H1 (cell line): ENCODE measurements around the gene RFK. TPM values are rescaled to one million over a fixed set of nuclear protein-coding genes. Genes with fewer than 3 reads are reported as not detected.

Experiments
- CTCF ChIA-PET: fragments of 300-600 bp; sonication (Branson Sonifier 250); formaldehyde crosslinking; loops from one replicate; lab custom pipeline; 2021; ENCODE audit not compliant: partially characterized antibody; lab: Charles Lee
- POLR2A ChIA-PET: fragments of 300-600 bp; sonication (Branson Sonifier 250); formaldehyde crosslinking; loops from one replicate; lab custom pipeline; 2021; ENCODE audit warnings: inconsistent platforms; ENCODE audit not compliant: partially characterized antibody; lab: Charles Lee
- DNase-seq, 2 experiments: peaks; one replicate each; pipeline versions ENCODE4 v3.0.0 to v3.0.0-alpha.2; 2010 to 2022; ENCODE audit warnings: low spot score in 2 of 2, low read depth in 1 of 2, mixed read lengths in 1 of 2
- FAIRE-seq: peaks from 2 replicates; lab custom pipeline; 2011; peaks lifted over from hg19 to GRCh38; lab: Jason Lieb, UNC
- H2AFZ ChIP-seq: 2 replicates; pipeline ENCODE4 v1.8.1; 2012; ENCODE audit warnings: low read length, inconsistent platforms
- H2AK5ac ChIP-seq: 2 replicates; pipeline ENCODE4 v1.6.1; 2013; ENCODE audit warnings: low read depth, low read length
- H2BK120ac ChIP-seq: replicated peaks from 2 replicates; pipeline ENCODE3; 2013; ENCODE audit warnings: low read depth, low read length, inconsistent platforms
- H2BK12ac ChIP-seq: 2 replicates; pipeline ENCODE4 v1.6.1; 2013; ENCODE audit warnings: low read depth, low read length
- H2BK15ac ChIP-seq: 2 replicates; pipeline ENCODE4 v1.6.1; 2013; ENCODE audit warnings: low read length
- H2BK20ac ChIP-seq: 2 replicates; pipeline ENCODE4 v1.6.1; 2013; ENCODE audit warnings: low read length
- H2BK5ac ChIP-seq: 2 replicates; pipeline ENCODE4 v1.6.1; 2013; ENCODE audit warnings: low read depth, low read length
- H3K14ac ChIP-seq: 2 replicates; pipeline ENCODE4 v1.6.1; 2013; ENCODE audit warnings: inconsistent platforms; ENCODE audit not compliant: insufficient read length
- H3K18ac ChIP-seq: 2 replicates; pipeline ENCODE4 v1.6.1; 2013; ENCODE audit warnings: low read length; ENCODE audit errors: extremely low read depth
- H3K23ac ChIP-seq: 2 replicates; pipeline ENCODE4 v1.6.1; 2013; ENCODE audit warnings: inconsistent platforms; ENCODE audit not compliant: insufficient read length
- H3K23me2 ChIP-seq: 2 replicates; pipeline ENCODE4 v1.6.1; 2013; ENCODE audit warnings: low read depth, low read length
- H3K27ac ChIP-seq: 2 replicates; pipeline ENCODE4 v1.6.1; 2011; ENCODE audit warnings: low read depth, low read length, inconsistent platforms
- H3K27me3 ChIP-seq, 4 experiments: replicated peaks in 1 of 4; 1 replicate in 1 of 4; 2 replicates in 3 of 4; pipeline versions ENCODE4 v1.6.1 to v1.8.1; 2011 to 2013; ENCODE audit warnings: low read length in 3 of 4, mild to moderate bottlenecking in 3 of 4, inconsistent platforms in 2 of 4, mixed read lengths in 2 of 4, moderate library complexity in 1 of 4; ENCODE audit not compliant: control insufficient read depth in 3 of 4, insufficient read depth in 3 of 4; ENCODE audit errors: extremely low read depth in 1 of 4
- H3K36me3 ChIP-seq, 4 experiments: 2 replicates each; pipeline versions ENCODE4 v1.6.1 to v1.8.1; 2011 to 2013; ENCODE audit warnings: mild to moderate bottlenecking in 4 of 4, low read length in 3 of 4, moderate library complexity in 2 of 4, control low read depth in 1 of 4, inconsistent platforms in 1 of 4; ENCODE audit not compliant: insufficient read depth in 4 of 4, control insufficient read depth in 2 of 4
- H3K4ac ChIP-seq: replicated peaks from 2 replicates; pipeline ENCODE3; 2013; ENCODE audit warnings: low read length, low read depth, mixed read lengths, inconsistent platforms; ENCODE audit not compliant: insufficient read length
- H3K4me1 ChIP-seq, 4 experiments: replicated peaks in 1 of 4; 1 replicate in 1 of 4; 2 replicates in 3 of 4; pipeline versions ENCODE4 v1.6.1 to v1.8.1; 2011 to 2013; ENCODE audit warnings: low read length in 3 of 4, inconsistent platforms in 2 of 4, mixed read lengths in 1 of 4; ENCODE audit not compliant: insufficient read depth in 4 of 4, control insufficient read depth in 3 of 4
- H3K4me2 ChIP-seq, 2 experiments: 2 replicates each; pipeline versions ENCODE4 v1.6.1 to v1.8.1; 2011 to 2013; ENCODE audit warnings: low read depth in 2 of 2, low read length in 2 of 2, control low read depth in 1 of 2, inconsistent platforms in 1 of 2, mild to moderate bottlenecking in 1 of 2; ENCODE audit not compliant: insufficient read depth in 1 of 2
- H3K4me3 ChIP-seq, 4 experiments: fragments of 200-600, 300-600 bp in 1 of 4; sonication (generic), shearing (Covaris generic), sonication (Bioruptor Twin) in 1 of 4; 2 replicates each; pipeline versions ENCODE4 v1.5.1 to v1.8.1; 2011 to 2016; ENCODE audit warnings: low read length in 4 of 4, low read depth in 3 of 4, control low read depth in 2 of 4, inconsistent platforms in 2 of 4, mild to moderate bottlenecking in 2 of 4, mixed read lengths in 1 of 4, moderate library complexity in 1 of 4; ENCODE audit not compliant: insufficient read depth in 2 of 4; ENCODE audit errors: extremely low read depth in 1 of 4
- H3K56ac ChIP-seq: replicated peaks from 2 replicates; pipeline ENCODE3; 2013; ENCODE audit warnings: low read depth, mild to moderate bottlenecking, mixed read lengths, low read length, inconsistent platforms; ENCODE audit not compliant: insufficient read length
- H3K79me1 ChIP-seq: 2 replicates; pipeline ENCODE4 v1.6.1; 2013; ENCODE audit warnings: low read depth, low read length, control low read depth
- H3K79me2 ChIP-seq, 2 experiments: 2 replicates each; pipeline versions ENCODE4 v1.6.1 to v1.8.1; 2012 to 2013; ENCODE audit warnings: low read length in 2 of 2, mild to moderate bottlenecking in 2 of 2, inconsistent platforms in 1 of 2; ENCODE audit not compliant: insufficient read depth in 2 of 2, control insufficient read depth in 1 of 2
- H3K9ac ChIP-seq, 4 experiments: replicated peaks in 1 of 4; 1 replicate in 1 of 4; 2 replicates in 3 of 4; pipeline versions ENCODE4 v1.6.1 to v1.8.1; 2011 to 2013; ENCODE audit warnings: low read depth in 3 of 4, low read length in 3 of 4, control low read depth in 2 of 4, mild to moderate bottlenecking in 2 of 4, moderate library complexity in 2 of 4, inconsistent platforms in 1 of 4; ENCODE audit errors: extremely low read depth in 1 of 4
- H3K9me3 ChIP-seq, 2 experiments: 2 replicates each; pipeline versions ENCODE4 v1.6.1 to v1.8.1; 2012 to 2013; ENCODE audit warnings: mild to moderate bottlenecking in 2 of 2, moderate library complexity in 2 of 2, control low read depth in 1 of 2, inconsistent platforms in 1 of 2, low read depth in 1 of 2, low read length in 1 of 2, mixed read lengths in 1 of 2; ENCODE audit not compliant: insufficient read depth in 2 of 2
- H4K20me1 ChIP-seq, 2 experiments: replicated peaks in 1 of 2; 2 replicates each; pipeline versions ENCODE3 to v1.8.1; 2011 to 2013; ENCODE audit warnings: inconsistent platforms in 2 of 2, low read length in 2 of 2, mild to moderate bottlenecking in 1 of 2; ENCODE audit not compliant: insufficient read depth in 2 of 2, control insufficient read depth in 1 of 2
- H4K5ac ChIP-seq: 2 replicates; pipeline ENCODE4 v1.6.1; 2013; ENCODE audit warnings: low read length, low read depth, mixed read lengths, inconsistent platforms; ENCODE audit not compliant: insufficient read length
- H4K8ac ChIP-seq: 2 replicates; pipeline ENCODE4 v1.8.0; 2013; ENCODE audit warnings: mild to moderate bottlenecking, moderate library complexity, low read length, inconsistent platforms; ENCODE audit not compliant: insufficient read depth; ENCODE audit errors: extremely low read depth
- H4K91ac ChIP-seq: replicated peaks from 2 replicates; pipeline ENCODE3; 2013; ENCODE audit warnings: low read length, mixed read lengths, inconsistent platforms; ENCODE audit not compliant: insufficient read length
- CBX5 ChIP-seq: fragments of 300-800, 300-1000 bp; sonication (generic); IDR thresholded peaks from 2 replicates; pipeline ENCODE4 v1.7.1; 2016; ENCODE audit warnings: antibody characterized with exemption, low read length, low read depth
- EGR1 ChIP-seq: IDR thresholded peaks from 2 replicates; pipeline ENCODE4 v1.6.1; 2011; ENCODE audit warnings: low read depth, low read length, borderline replicate concordance
- EZH2 ChIP-seq: fragments of 200-600 bp; sonication (generic); IDR thresholded peaks from 2 replicates; pipeline ENCODE4 v1.7.1; 2012; ENCODE audit warnings: low read depth, mild to moderate bottlenecking, moderate library complexity, low read length, inconsistent platforms; ENCODE audit not compliant: severe bottlenecking
- HDAC2 ChIP-seq, 2 experiments: fragments of 300-600 bp in 1 of 2; sonication (generic) in 1 of 2; IDR thresholded peaks; 2 replicates each; pipeline ENCODE4 v1.6.1; 2011 to 2012; ENCODE audit warnings: low read depth in 2 of 2, low read length in 2 of 2, mild to moderate bottlenecking in 2 of 2, moderate library complexity in 2 of 2, borderline replicate concordance in 1 of 2, inconsistent platforms in 1 of 2
- POU5F1 ChIP-seq: IDR thresholded peaks from 2 replicates; pipeline ENCODE4 v1.6.1; 2011; ENCODE audit warnings: low read depth, mild to moderate bottlenecking, low read length, moderate library complexity
- SAP30 ChIP-seq: fragments of 300-600 bp; sonication (generic); IDR thresholded peaks from 2 replicates; pipeline ENCODE4 v1.7.1; 2012; ENCODE audit warnings: low read length, moderate library complexity, mild to moderate bottlenecking, inconsistent platforms; ENCODE audit not compliant: insufficient read depth, insufficient replicate concordance
- SRF ChIP-seq: IDR thresholded peaks from 2 replicates; pipeline ENCODE4 v1.6.1; 2011; ENCODE audit warnings: mild to moderate bottlenecking, low read depth, low read length, moderate library complexity
- USF2 ChIP-seq: IDR thresholded peaks from 2 replicates; pipeline ENCODE4 v1.6.1; 2011; ENCODE audit warnings: low read length, improper control_type of control experiment
- WGBS, 2 experiments: shearing (Covaris generic) in 1 of 2; methylation state at CpG; one replicate each; pipeline versions ENCODE4 v1.1.6 to v1.1.7; 2013 to 2015; ENCODE audit warnings: low lambda C conversion rate in 2 of 2, mixed read lengths in 2 of 2, inconsistent platforms in 1 of 2, low coverage in 1 of 2, missing lambda C conversion rate in 1 of 2; ENCODE audit not compliant: insufficient replicate concordance in 2 of 2, insufficient coverage in 1 of 2, insufficient read length in 1 of 2; ENCODE audit errors: extremely low coverage in 1 of 2, missing lambda C conversion rate in 1 of 2; 5-methylcytosine and 5-hydroxymethylcytosine counted together
- polyA plus RNA-seq, 7 experiments: library from polyadenylated mRNA; depleted of rRNA in 3 of 7; stranded (reverse) in 5 of 7; unstranded in 2 of 7; fragments of >200 nt in 5 of 7; fragments of 200-250 nt in 2 of 7; gene quantifications; 1 replicate in 5 of 7; 2 replicates in 1 of 7; 4 replicates in 1 of 7; pipeline versions ENCODE4 v1.2.1 to v1.2.3, GENCODE V29; 2011 to 2013; ENCODE audit warnings: missing spikeins in 2 of 7, mixed read lengths in 2 of 7
- total RNA-seq: library from RNA; stranded (reverse); fragmentation: NEBNext Ultra II Directional; extraction: Animal tissue kit (Norgen Biotek cat#: 25700); gene quantifications from 2 replicates; pipeline ENCODE4 v1.2.1, GENCODE V29; 2021

RFK gene
- total and polyA plus RNA-seq, 2 of the 8 experiments (the other 6 are each of a cell fraction or from before 2014, with no cell fraction given): 4.3 to 10.6 TPM

GRCh38 chr9:76395381-76395780, 1.2 kb upstream of the RFK start:
- Histone ChIP-seq H3K23me2 (peaks cover 9% of the 10 kb centered on the region), H2BK120ac (no peak overlapping the region), H3K4ac (no peak overlapping the region), H3K27me3 (no peaks in the 10 kb centered on the region), H3K23ac (no peak overlapping the region), H2BK20ac (no peak overlapping the region), H3K18ac (no peak overlapping the region; the same call in 1 of the 2 replicates), H4K91ac (no peak overlapping the region), H3K79me2 (peaks cover 0 to 17% of the 10 kb centered on the region in 2 experiments; a peak in 2 of 4 replicates), H3K4me3 (peak overlapping the region; percentile 65 to 86 (median 76); a peak in 7 of 8 replicates), H2AK5ac (no peak overlapping the region), H3K9me3 (peaks cover 0 to 4% of the 10 kb centered on the region in 2 experiments; a peak in 1 of 4 replicates)
- POLR2A ChIA-PET: interaction anchor here (1.4 kb wide), 1 partner anchor 15 kb away, joined by 3 read pairs; no protein-coding TSS in a partner anchor
- WGBS, 2 experiments: 85% methylated on average over 10 of the region's 10 CpGs; no CpG with 5 or more reads in 1 of the 2 experiments
- DNase-seq (no peak), FAIRE-seq (no peak)
- TF ChIP-seq SRF (no peak), USF2 (no peak), EZH2 (no peak), HDAC2 (IDR thresholded peaks at IDR 0.05; ENCODE audit: borderline replicate concordance in 1 of 2, low read depth in 2 of 2, low read length in 2 of 2) (no peak), POU5F1 (no peak), CBX5 (no peak), EGR1 (no peak), SAP30 (no peak)
- TF ChIP-seq, all 59 proteins: peak for 0
- H3K14ac ChIP-seq: no peak overlapping the region
- H3K79me1 ChIP-seq: no peaks in the 10 kb centered on the region
- H2BK5ac ChIP-seq: no peak overlapping the region
- H3K56ac ChIP-seq: no peak overlapping the region
- no peak overlapping the region for H3K27ac ChIP-seq
- H3K4me1 ChIP-seq: no peaks in the 10 kb centered on the region
- H4K20me1 ChIP-seq: no peaks in the 10 kb centered on the region
- H3K4me2 ChIP-seq: peak overlapping the region; percentile 95 to 96
- H4K5ac ChIP-seq: no peak overlapping the region
- no peak overlapping the region for H2BK15ac ChIP-seq
- CTCF ChIA-PET: interaction anchor here (0.7 to 1.6 kb wide), 4 partner anchors 9 to 65 kb away, joined by 3 to 10 read pairs (median 4); no protein-coding TSS in a partner anchor
- peaks cover 0 to 12% (median 2%) of the 10 kb centered on the region in 4 experiments; a peak in 4 of 8 replicates for H3K36me3 ChIP-seq
- H3K9ac ChIP-seq: no peak overlapping the region; a peak in 1 of 7 replicates
- no peak overlapping the region for H2BK12ac ChIP-seq
- no peak overlapping the region for H2AFZ ChIP-seq
- no peak overlapping the region for H4K8ac ChIP-seq
